ENCODE results near the gene ENO4.

- TF ChIP-seq, protein P1, sequence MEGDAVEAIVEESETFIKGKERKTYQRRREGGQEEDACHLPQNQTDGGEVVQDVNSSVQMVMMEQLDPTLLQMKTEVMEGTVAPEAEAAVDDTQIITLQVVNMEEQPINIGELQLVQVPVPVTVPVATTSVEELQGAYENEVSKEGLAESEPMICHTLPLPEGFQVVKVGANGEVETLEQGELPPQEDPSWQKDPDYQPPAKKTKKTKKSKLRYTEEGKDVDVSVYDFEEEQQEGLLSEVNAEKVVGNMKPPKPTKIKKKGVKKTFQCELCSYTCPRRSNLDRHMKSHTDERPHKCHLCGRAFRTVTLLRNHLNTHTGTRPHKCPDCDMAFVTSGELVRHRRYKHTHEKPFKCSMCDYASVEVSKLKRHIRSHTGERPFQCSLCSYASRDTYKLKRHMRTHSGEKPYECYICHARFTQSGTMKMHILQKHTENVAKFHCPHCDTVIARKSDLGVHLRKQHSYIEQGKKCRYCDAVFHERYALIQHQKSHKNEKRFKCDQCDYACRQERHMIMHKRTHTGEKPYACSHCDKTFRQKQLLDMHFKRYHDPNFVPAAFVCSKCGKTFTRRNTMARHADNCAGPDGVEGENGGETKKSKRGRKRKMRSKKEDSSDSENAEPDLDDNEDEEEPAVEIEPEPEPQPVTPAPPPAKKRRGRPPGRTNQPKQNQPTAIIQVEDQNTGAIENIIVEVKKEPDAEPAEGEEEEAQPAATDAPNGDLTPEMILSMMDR (IDR thresholded peaks at IDR 0.05), result no peak
- no peak for TF ChIP-seq POLR2A (IDR thresholded peaks at IDR 0.05)
These were observed 39.2 kb upstream of the ENO4 start for GRCh38 chr10:116810120-116810500.
